Astrocyte of the spinal cord (primary cell): ENCODE data around the gene ACTRT2.

Experiments used
- DNase-seq: peaks from one replicate; pipeline ENCODE4 v3.0.0; 2011; ENCODE audit warnings: low read depth, low spot score
- H3K4me3 ChIP-seq: 2 replicates; pipeline ENCODE4 v1.5.1; 2011; ENCODE audit warnings: low read depth, mild to moderate bottlenecking, low read length, moderate library complexity
- CTCF ChIP-seq: IDR thresholded peaks from 2 replicates; pipeline ENCODE4 v1.5.1; 2012; ENCODE audit warnings: low read depth, mild to moderate bottlenecking, low read length, inconsistent platforms
- in situ Hi-C: cut with HindIII; loops from 2 replicates; pipeline ENCODE4 v1.10.0; 2017; ENCODE audit warnings: low sequenced_read_pairs

Gene ACTRT2

GRCh38 chr1:3022976-3023375, 1.7 kb downstream of the ACTRT2 start:
- in situ Hi-C loops: no loop called here
- no peak overlapping the region for H3K4me3 ChIP-seq
- no peak for DNase-seq
- no peak for TF ChIP-seq CTCF

DNA sequence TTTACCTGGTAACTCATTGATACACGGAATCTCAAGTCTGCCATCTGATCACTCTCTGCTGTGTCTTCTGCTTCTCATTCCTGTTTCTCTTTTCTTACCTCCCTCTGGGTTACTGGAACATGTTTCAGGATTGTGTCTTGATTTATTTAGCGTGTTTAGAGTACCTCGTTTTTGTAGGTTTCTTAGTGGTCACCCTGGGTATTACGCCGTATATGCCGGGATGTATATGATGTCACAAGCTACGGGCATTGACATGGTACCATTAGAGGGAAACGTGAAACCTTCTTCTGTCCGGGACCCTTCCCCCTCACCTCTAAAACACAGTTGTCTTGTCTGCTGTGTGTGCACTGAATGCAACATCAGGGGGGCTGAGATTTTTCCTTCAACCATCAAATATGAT, 2.8 kb downstream of the ACTRT2 start:
- TF ChIP-seq CTCF: no peak
- H3K4me3 ChIP-seq: no peak overlapping the region
- no peak for DNase-seq
- in situ Hi-C loops: no loop called here

DNA sequence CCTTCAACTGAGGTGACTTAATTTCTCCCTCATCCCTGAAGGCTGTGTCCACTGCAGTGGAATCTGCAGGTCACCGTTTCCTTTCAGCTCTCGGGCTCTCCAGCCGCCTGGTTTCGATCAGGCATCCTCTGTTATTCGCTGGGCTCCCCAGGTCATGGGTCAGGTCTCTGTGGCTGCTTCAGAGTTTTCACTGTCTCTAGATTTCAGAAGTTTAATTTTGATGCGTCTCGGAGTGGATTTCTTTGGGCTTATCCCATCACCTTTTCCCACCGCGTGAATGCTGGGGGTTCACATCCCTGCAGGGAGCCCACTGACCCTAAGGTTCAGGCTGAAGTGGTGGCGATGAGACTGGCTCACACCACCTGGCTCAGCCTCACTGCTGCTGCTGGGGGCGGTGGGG, 3.3 kb downstream of the ACTRT2 start:
- H3K4me3 ChIP-seq: no peak overlapping the region
- in situ Hi-C loops: no loop called here
- no peak for TF ChIP-seq CTCF
- DNase-seq: no peak

GRCh38 chr1:3026124-3026523, 4.9 kb downstream of the ACTRT2 start:
- H3K4me3 ChIP-seq: no peak overlapping the region
- DNase-seq: no peak
- in situ Hi-C loops: no loop called here
- no peak for TF ChIP-seq CTCF

DNA sequence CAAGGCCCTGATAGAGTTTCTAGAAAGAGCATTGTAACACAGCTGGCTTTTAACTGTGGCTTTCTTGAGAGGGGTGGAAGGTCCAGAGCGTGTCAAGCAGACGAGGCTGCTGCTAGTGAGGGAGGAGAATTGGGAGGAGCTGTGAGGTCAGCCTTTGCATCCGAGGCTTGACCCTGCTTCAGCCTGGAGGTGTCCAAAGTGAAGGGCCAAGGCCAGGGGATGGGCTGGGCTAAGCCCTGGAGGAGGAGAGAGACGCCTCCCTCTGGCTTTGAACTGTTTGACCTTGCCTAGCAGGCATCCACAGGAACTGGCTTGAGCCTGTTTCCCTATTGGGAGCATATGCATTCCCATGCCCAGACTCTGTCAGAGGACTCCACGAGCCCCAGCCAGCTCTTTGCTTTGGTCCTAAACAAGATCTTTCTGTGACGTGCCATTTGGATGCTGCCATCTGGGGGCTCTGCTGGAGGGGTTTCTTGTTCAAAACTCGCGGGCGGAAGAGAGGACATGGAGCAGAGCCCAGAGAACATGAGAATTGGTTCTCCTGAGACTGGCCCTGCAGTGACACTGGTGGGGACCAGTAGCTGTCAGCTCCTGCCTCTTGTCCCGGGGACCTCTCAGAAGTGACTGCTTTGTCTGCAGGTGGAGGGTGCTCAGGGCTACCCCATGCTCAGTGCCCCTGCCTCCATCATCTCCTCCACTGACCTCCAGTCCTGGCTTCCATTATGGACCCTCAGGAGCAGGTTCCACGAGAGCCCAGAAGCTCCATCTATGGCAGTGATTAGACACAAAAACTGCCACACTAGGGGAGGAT, 5.5 kb downstream of the ACTRT2 start:
- no peak overlapping the region for H3K4me3 ChIP-seq
- TF ChIP-seq CTCF: no peak
- no peak for DNase-seq
- in situ Hi-C loops: no loop called here

DNA sequence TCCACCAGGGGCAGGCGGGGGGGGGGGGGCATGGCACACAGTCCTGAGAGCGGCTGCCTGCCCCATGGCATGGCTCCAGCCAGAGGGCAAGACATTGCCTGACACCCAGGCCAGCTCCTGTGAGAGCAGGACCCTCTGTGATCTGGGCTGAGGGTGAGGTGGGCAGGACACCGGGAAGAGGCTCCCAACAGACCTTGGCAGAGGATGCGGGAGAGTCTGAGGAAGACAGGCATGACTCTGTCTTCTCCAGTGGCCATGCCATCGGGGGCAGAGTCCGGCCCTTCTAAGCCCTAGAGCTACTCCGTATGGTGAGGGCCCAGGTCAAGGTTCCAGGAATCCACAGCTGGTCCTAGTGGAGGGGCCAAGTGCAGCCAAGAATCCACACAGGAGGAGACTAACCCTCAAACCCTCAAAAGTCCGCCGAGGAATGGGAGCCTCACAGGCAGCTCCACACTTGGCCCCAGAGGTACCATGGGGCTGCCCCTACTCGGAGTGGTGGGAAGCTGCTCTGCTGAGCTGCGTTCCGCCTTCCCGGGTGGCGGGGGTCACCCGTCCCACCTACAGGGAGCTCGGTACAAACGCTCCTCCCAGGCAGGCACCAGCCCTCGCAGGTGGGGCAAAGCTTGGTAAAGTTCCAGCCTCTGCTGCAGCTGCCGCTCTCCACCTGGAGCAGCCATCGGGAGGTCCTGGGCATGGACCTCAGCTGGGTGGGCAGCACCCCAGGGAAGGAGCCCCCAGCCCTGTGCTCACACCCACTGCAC, 6.5 kb downstream of the ACTRT2 start:
- TF ChIP-seq CTCF: no peak
- in situ Hi-C loops: no loop called here
- no peak for DNase-seq
- no peak overlapping the region for H3K4me3 ChIP-seq
